Fibroblast of the aortic adventitia (primary cell): ENCODE measurements around the gene IL1RAPL2. TPM values are rescaled to one million over a fixed set of nuclear protein-coding genes. Genes with fewer than 3 reads are reported as not detected.
A peak's percentile ranks its signal among the peaks of the same experiment; 100 is the strongest.

Experiments used
- DNase-seq: peaks from one replicate; pipeline ENCODE4 v3.0.0-alpha.2; 2010; ENCODE audit warnings: low read depth
- H3K4me3 ChIP-seq: 2 replicates; pipeline ENCODE4 v1.5.1; 2011; ENCODE audit warnings: low read depth, mild to moderate bottlenecking, control low read depth, low read length, moderate library complexity
- CTCF ChIP-seq: IDR thresholded peaks from 2 replicates; pipeline ENCODE4 v1.5.1; 2011; ENCODE audit warnings: mild to moderate bottlenecking, low read length, control low read depth, inconsistent platforms; ENCODE audit not compliant: insufficient read depth
- total RNA-seq: library from RNA; depleted of rRNA; stranded (reverse); fragments of >200 nt; gene quantifications from 2 replicates; pipeline ENCODE4 v1.2.3, GENCODE V29; 2012; ENCODE audit warnings: low replicate concordance

Gene IL1RAPL2
- total RNA-seq, 1 donor, result 0.27 TPM

GRCh38 chrX:104806346-104806745 lies 240.3 kb downstream of the IL1RAPL2 start:
- DNase-seq, result no peak
- TF ChIP-seq CTCF, result no peak
- no peak overlapping the region for H3K4me3 ChIP-seq

DNA sequence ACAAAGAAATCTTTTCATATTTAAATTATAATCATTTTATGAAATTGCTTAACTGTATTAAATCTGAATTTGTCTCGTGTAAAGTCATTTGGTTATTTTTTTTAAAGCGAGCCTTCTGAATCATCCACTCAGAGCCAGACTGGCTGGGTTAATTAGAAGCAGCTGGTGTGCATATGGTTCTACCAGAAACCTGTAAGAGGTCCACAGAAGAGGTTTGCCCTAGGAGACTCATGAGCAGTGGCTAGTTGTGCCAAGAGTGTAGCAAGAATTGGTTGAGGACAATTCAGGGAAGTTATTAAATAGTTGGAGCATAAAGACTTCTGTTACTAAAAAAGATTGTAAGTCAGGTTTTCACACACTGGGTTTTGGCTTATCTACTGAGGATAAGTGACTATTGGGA lies 267.4 kb downstream of the IL1RAPL2 start:
- peak; percentile 4 for DNase-seq
- TF ChIP-seq CTCF, result no peak
- H3K4me3 ChIP-seq, result no peak overlapping the region

DNA sequence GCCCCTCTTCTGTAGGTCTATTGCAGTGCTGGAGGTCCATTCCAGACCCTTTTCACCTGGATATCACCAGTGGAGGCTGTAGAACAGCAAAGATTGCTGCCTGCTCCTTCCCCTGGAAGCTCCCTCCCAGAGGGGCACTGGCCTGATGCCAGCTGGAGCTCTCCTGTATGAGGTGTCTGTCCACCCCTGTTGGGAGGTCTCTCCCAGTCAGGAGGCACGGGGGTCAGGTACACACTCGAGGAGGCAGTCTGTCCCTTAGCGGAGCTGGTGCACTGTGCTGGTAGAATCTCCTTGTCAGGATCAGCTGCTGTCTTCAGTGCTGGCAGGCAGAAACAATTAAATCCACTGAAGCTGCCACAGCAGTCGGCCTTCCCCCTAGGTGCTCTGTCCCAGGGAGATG lies 276.6 kb downstream of the IL1RAPL2 start:
- TF ChIP-seq CTCF, result no peak
- H3K4me3 ChIP-seq, result no peak overlapping the region
- DNase-seq, result no peak

DNA sequence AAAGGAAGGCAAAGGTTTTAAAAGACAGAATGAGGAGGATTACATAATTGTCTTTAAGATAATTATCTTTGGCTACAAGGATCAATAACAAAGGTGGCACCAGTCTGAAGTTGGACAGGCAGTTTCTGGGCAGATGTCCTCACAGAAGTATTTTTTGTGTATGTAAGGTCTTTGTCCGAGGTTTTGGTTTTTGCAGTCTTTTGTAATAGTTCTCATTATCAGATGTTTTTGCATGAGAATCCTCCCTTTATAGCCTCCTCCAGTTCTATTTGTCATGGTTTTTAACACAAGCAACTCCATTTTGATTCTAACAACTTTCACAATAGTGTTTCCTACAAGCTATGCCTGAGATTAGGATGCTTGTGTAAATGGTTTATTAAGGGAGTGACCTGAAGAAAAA lies 286.2 kb downstream of the IL1RAPL2 start:
- DNase-seq, result no peak
- H3K4me3 ChIP-seq, result no peak overlapping the region
- TF ChIP-seq CTCF, result no peak

- no peak for TF ChIP-seq CTCF
- H3K4me3 ChIP-seq, result no peak overlapping the region
- DNase-seq, result no peak
Measured at GRCh38 chrX:104854188-104854587, 288.2 kb downstream of the IL1RAPL2 start.

GRCh38 chrX:104854790-104855340 lies 288.9 kb downstream of the IL1RAPL2 start:
- DNase-seq, result no peak
- H3K4me3 ChIP-seq, result no peak overlapping the region
- TF ChIP-seq CTCF, result no peak

DNA sequence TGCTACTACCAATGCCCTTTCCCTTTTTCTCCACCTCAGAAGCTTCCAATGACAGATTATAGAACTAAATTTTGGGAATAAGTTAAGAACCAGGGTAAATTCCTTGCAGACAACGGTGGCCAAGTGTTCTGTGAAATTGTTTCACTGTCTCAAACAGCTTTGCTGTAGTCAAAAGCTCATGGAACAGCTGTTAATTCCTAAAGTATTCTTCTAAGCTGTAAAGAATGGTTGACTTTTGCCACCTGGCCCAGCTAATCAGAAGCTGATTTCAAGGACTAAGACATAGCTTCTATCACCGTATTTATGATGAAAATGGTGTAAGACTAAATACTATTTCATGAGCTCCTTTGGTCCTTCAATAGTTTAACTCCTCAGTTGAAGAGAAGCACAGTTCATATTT lies 297.5 kb downstream of the IL1RAPL2 start:
- no peak overlapping the region for H3K4me3 ChIP-seq
- TF ChIP-seq CTCF, result no peak
- no peak for DNase-seq
